Astrocyte (in vitro differentiated cells and primary cell): ENCODE results near the gene DOK7. TPM values are rescaled to one million over a fixed set of nuclear protein-coding genes. Genes with fewer than 3 reads are reported as not detected.

Experiments
- DNase-seq: peaks from one replicate; pipeline ENCODE4 v3.0.0-alpha.2; 2010; ENCODE audit warnings: low read depth
- FAIRE-seq: peaks from 2 replicates; lab custom pipeline; 2011; peaks lifted over from hg19 to GRCh38; lab: Jason Lieb, UNC
- H2AFZ ChIP-seq: 2 replicates; pipeline ENCODE4 v1.6.0; 2012; ENCODE audit warnings: low read depth, low read length, inconsistent platforms
- H3K27ac ChIP-seq: 2 replicates; pipeline ENCODE4 v1.5.1; 2011; ENCODE audit warnings: low read depth, low read length, inconsistent platforms
- H3K27me3 ChIP-seq: 2 replicates; pipeline ENCODE4 v1.6.0; 2011; ENCODE audit warnings: low read length, inconsistent platforms; ENCODE audit not compliant: insufficient read depth
- H3K36me3 ChIP-seq: 2 replicates; pipeline ENCODE4 v1.5.1; 2011; ENCODE audit warnings: low read length, inconsistent platforms; ENCODE audit not compliant: insufficient read depth
- H3K4me1 ChIP-seq: 2 replicates; pipeline ENCODE4 v1.5.1; 2011; ENCODE audit warnings: low read length, inconsistent platforms; ENCODE audit not compliant: insufficient read depth
- H3K4me2 ChIP-seq: 2 replicates; pipeline ENCODE4 v1.6.0; 2012; ENCODE audit warnings: low read length, inconsistent platforms
- H3K4me3 ChIP-seq: 2 replicates; pipeline ENCODE4 v1.5.1; 2011; ENCODE audit warnings: low read depth, mild to moderate bottlenecking, low read length, inconsistent platforms; ENCODE audit not compliant: insufficient read depth
- H3K79me2 ChIP-seq: 2 replicates; pipeline ENCODE4 v1.6.0; 2012; ENCODE audit warnings: mild to moderate bottlenecking, low read length, inconsistent platforms; ENCODE audit not compliant: insufficient read depth
- H3K9ac ChIP-seq: 2 replicates; pipeline ENCODE4 v1.6.0; 2012; ENCODE audit warnings: mild to moderate bottlenecking, low read length, inconsistent platforms
- H3K9me3 ChIP-seq: 2 replicates; pipeline ENCODE4 v1.5.1; 2012; ENCODE audit warnings: low read depth, mild to moderate bottlenecking, low read length, inconsistent platforms; ENCODE audit not compliant: insufficient read depth
- H4K20me1 ChIP-seq: 2 replicates; pipeline ENCODE4 v1.6.0; 2012; ENCODE audit warnings: low read length, inconsistent platforms; ENCODE audit not compliant: insufficient read depth
- H3K27ac Mint-ChIP-seq: one replicate; pipeline ENCODE4 v1.8.0; 2021; ENCODE audit warnings: mild to moderate bottlenecking, mixed read lengths; ENCODE audit not compliant: unreplicated experiment
- H3K27me3 Mint-ChIP-seq: one replicate; pipeline ENCODE4 v1.8.0; 2021; ENCODE audit warnings: low read depth, mixed read lengths; ENCODE audit not compliant: unreplicated experiment
- H3K36me3 Mint-ChIP-seq: one replicate; pipeline ENCODE4 v1.8.0; 2021; ENCODE audit warnings: low read depth, mixed read lengths; ENCODE audit not compliant: unreplicated experiment
- H3K4me1 Mint-ChIP-seq: one replicate; pipeline ENCODE4 v1.8.0; 2021; ENCODE audit warnings: low read depth, mixed read lengths; ENCODE audit not compliant: unreplicated experiment
- H3K4me3 Mint-ChIP-seq: one replicate; pipeline ENCODE4 v1.8.0; 2021; ENCODE audit warnings: mild to moderate bottlenecking, moderate library complexity, mixed read lengths; ENCODE audit not compliant: unreplicated experiment
- H3K9me3 Mint-ChIP-seq: one replicate; pipeline ENCODE4 v1.8.0; 2021; ENCODE audit warnings: mild to moderate bottlenecking, mixed read lengths; ENCODE audit not compliant: unreplicated experiment
- EZH2 ChIP-seq: IDR thresholded peaks from 2 replicates; pipeline ENCODE4 v1.6.1; 2012; ENCODE audit warnings: mild to moderate bottlenecking, low read length, inconsistent platforms; ENCODE audit not compliant: insufficient read depth
- total RNA-seq: library from RNA; stranded (reverse); gene quantifications from 2 replicates; pipeline ENCODE4 v1.2.1, GENCODE V29; 2021
- TF ChIP-seq, protein P1 (sequence below): IDR thresholded peaks from 2 replicates; pipeline ENCODE4 v1.5.1; 2011; ENCODE audit warnings: low read depth, mild to moderate bottlenecking, inconsistent platforms, low read length, moderate library complexity; ENCODE audit not compliant: insufficient read depth

DOK7 gene
- total RNA-seq, 1 donor from 2014 or later: not detected

DNA sequence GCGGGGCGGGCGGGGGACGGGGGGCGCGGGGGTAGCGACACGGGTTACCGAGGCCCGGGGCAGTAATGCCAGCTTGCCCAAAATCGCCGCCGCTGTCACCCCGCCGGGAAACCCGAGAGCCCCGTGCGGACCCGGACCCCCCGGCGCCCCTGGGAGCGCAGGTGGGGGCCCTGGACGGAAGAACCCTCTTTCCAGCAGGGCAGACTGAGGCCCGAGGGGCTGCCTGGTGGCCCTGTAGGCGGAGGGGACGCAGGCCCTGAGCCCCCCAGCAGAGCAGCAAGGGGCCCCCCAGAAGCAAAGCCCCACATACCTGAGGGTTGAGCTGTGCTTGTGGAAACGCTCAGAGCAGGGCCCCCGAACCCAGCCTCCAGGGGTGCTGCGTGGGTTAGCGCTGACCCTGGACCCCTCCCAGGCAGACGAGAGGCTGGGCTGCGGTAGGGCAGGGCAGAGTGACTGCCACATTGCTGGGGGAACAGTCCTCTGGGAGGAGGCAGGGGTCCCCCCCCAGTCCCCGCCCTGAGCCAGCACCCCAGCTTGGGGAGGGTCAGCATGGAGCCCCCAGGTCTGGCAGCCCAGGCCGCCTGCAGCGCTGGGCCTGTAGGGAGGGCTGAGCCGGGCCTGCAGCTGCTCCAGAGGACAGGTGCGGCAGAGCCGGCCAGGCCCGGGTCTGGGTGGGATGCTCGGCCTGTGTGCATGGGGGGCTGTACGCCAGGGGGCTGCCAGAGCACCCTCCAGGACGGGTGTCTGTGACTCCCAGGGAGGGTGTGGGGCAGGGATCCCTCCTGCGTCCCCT, 646 bp downstream of the DOK7 start:
- FAIRE-seq (no peak), DNase-seq (no peak)
- Histone ChIP-seq H3K27me3 (peaks cover 15% of the 10 kb centered on the region), H3K4me2 (no peak overlapping the region), H3K4me1 (no peaks in the 10 kb centered on the region), H3K79me2 (no peaks in the 10 kb centered on the region), H3K9me3 (peaks cover 7% of the 10 kb centered on the region), H3K4me3 (no peak overlapping the region), H3K9ac (no peak overlapping the region), H3K27ac (no peak overlapping the region), H2AFZ (no peak overlapping the region), H4K20me1 (no peaks in the 10 kb centered on the region), H3K36me3 (no peaks in the 10 kb centered on the region)
- Mint-ChIP-seq H3K27me3 (peaks cover 39% of the 10 kb centered on the region), H3K27ac (no peak overlapping the region), H3K4me1 (no peaks in the 10 kb centered on the region), H3K9me3 (peaks cover 9% of the 10 kb centered on the region), H3K4me3 (no peak overlapping the region), H3K36me3 (no peaks in the 10 kb centered on the region)
- TF ChIP-seq, protein P1, sequence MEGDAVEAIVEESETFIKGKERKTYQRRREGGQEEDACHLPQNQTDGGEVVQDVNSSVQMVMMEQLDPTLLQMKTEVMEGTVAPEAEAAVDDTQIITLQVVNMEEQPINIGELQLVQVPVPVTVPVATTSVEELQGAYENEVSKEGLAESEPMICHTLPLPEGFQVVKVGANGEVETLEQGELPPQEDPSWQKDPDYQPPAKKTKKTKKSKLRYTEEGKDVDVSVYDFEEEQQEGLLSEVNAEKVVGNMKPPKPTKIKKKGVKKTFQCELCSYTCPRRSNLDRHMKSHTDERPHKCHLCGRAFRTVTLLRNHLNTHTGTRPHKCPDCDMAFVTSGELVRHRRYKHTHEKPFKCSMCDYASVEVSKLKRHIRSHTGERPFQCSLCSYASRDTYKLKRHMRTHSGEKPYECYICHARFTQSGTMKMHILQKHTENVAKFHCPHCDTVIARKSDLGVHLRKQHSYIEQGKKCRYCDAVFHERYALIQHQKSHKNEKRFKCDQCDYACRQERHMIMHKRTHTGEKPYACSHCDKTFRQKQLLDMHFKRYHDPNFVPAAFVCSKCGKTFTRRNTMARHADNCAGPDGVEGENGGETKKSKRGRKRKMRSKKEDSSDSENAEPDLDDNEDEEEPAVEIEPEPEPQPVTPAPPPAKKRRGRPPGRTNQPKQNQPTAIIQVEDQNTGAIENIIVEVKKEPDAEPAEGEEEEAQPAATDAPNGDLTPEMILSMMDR: no peak
- TF ChIP-seq EZH2: no peak

DNA sequence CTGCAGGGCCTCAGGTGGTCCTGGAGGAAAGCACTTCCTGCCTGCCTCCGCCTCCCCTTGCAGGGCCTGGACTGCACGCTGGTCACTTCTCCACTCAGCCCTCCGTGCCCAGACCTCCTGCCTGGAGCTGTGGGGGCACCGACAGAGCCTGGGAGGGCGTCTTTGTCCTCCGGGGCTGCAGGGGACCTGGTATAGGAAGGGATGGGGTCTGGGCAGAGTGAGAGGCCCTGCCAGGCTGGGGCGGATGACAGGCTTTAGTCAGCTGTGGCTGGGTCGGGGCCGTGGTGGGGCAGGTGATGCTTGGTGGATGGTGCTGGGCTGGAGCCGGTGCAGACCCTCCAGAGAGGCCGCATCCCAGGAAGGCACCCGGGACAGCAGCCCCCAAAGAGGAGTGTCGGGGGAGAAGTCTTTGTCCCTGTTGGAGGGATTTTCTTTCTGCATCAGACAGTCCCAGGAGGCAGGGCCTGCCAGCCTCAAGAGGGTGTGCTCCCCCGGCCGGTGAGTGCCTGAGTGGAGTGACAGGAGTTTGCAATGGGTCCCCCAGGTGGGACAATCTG, 1.3 kb downstream of the DOK7 start:
- Histone ChIP-seq H3K4me3 (no peak overlapping the region), H3K79me2 (no peaks in the 10 kb centered on the region), H3K36me3 (no peaks in the 10 kb centered on the region), H2AFZ (no peak overlapping the region), H3K9ac (no peak overlapping the region), H3K27me3 (peaks cover 17% of the 10 kb centered on the region), H3K4me1 (no peaks in the 10 kb centered on the region), H4K20me1 (no peaks in the 10 kb centered on the region), H3K27ac (no peak overlapping the region), H3K9me3 (peaks cover 7% of the 10 kb centered on the region), H3K4me2 (no peak overlapping the region)
- Mint-ChIP-seq H3K27ac (no peak overlapping the region), H3K36me3 (no peaks in the 10 kb centered on the region), H3K9me3 (peaks cover 4% of the 10 kb centered on the region), H3K4me3 (no peak overlapping the region), H3K4me1 (no peaks in the 10 kb centered on the region), H3K27me3 (peaks cover 32% of the 10 kb centered on the region)
- TF ChIP-seq EZH2: no peak
- TF ChIP-seq, protein P1: no peak
- FAIRE-seq (no peak), DNase-seq (no peak)
